Bronchial epithelial cell (primary cell): ENCODE measurements around the gene MIEF1. TPM values are rescaled to one million over a fixed set of nuclear protein-coding genes. Genes with fewer than 3 reads are reported as not detected.

Source experiments
- DNase-seq: peaks from one replicate; pipeline ENCODE4 v3.0.0-alpha.2; 2010; ENCODE audit warnings: low read depth
- FAIRE-seq: peaks from 2 replicates; lab custom pipeline; 2011; peaks lifted over from hg19 to GRCh38; lab: Jason Lieb, UNC
- H3K27me3 ChIP-seq: 2 replicates; pipeline ENCODE4 v1.5.1; 2011; ENCODE audit warnings: low read length; ENCODE audit not compliant: control insufficient read depth, insufficient read depth
- H3K36me3 ChIP-seq: 2 replicates; pipeline ENCODE4 v1.5.1; 2011; ENCODE audit warnings: low read length; ENCODE audit not compliant: control insufficient read depth, insufficient read depth
- H3K4me3 ChIP-seq: 2 replicates; pipeline ENCODE4 v1.5.1; 2011; ENCODE audit warnings: mild to moderate bottlenecking, low read depth, low read length, control low read depth
- total RNA-seq: library from RNA; depleted of rRNA; stranded (reverse); fragments of >200 nt; gene quantifications from 2 replicates; pipeline ENCODE4 v1.2.1, GENCODE V29; 2014
- TF ChIP-seq, protein P1 (sequence below): IDR thresholded peaks from 2 replicates; pipeline ENCODE4 v1.5.1; 2011; ENCODE audit warnings: mild to moderate bottlenecking, moderate library complexity, low read length, control low read depth, inconsistent platforms; ENCODE audit not compliant: insufficient read depth, severe bottlenecking

The MIEF1 gene
- total RNA-seq, 1 donor from 2014 or later: 23.7 TPM

DNA sequence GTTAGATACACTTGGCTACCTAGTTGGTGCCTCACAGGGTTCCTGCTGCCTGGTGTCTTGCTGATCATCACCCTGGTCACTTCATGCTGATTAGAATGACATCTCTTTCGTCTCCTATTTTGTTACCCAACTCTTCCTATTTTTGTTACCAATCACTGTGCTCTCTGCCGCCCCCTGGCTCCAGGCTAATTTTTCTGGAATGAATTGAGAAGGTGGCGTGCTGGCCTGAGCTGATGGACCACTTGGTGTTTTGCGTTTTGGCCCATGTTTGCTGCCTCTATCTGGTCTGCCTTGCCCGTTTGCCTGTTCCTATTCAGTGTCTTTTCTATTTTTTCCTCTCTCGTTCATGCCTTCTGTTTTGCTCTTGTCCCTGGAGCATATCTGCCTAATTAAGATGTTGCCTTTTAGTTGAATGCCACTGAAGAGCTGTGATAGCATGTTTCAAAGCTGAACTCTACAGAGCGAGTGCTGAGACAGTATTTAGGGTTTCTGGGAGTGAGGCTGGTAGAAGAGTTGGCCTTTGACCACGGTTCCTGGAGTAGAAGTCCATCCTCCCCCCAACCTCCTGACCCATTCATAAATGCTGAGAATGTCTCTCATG lies 12.4 kb downstream of the MIEF1 start:
- FAIRE-seq: no peak
- Histone ChIP-seq H3K4me3 (no peak overlapping the region), H3K36me3 (peaks cover 37% of the 10 kb centered on the region), H3K27me3 (no peaks in the 10 kb centered on the region)
- TF ChIP-seq, protein P1, sequence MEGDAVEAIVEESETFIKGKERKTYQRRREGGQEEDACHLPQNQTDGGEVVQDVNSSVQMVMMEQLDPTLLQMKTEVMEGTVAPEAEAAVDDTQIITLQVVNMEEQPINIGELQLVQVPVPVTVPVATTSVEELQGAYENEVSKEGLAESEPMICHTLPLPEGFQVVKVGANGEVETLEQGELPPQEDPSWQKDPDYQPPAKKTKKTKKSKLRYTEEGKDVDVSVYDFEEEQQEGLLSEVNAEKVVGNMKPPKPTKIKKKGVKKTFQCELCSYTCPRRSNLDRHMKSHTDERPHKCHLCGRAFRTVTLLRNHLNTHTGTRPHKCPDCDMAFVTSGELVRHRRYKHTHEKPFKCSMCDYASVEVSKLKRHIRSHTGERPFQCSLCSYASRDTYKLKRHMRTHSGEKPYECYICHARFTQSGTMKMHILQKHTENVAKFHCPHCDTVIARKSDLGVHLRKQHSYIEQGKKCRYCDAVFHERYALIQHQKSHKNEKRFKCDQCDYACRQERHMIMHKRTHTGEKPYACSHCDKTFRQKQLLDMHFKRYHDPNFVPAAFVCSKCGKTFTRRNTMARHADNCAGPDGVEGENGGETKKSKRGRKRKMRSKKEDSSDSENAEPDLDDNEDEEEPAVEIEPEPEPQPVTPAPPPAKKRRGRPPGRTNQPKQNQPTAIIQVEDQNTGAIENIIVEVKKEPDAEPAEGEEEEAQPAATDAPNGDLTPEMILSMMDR: peak; percentile 73
- no peak for DNase-seq

DNA sequence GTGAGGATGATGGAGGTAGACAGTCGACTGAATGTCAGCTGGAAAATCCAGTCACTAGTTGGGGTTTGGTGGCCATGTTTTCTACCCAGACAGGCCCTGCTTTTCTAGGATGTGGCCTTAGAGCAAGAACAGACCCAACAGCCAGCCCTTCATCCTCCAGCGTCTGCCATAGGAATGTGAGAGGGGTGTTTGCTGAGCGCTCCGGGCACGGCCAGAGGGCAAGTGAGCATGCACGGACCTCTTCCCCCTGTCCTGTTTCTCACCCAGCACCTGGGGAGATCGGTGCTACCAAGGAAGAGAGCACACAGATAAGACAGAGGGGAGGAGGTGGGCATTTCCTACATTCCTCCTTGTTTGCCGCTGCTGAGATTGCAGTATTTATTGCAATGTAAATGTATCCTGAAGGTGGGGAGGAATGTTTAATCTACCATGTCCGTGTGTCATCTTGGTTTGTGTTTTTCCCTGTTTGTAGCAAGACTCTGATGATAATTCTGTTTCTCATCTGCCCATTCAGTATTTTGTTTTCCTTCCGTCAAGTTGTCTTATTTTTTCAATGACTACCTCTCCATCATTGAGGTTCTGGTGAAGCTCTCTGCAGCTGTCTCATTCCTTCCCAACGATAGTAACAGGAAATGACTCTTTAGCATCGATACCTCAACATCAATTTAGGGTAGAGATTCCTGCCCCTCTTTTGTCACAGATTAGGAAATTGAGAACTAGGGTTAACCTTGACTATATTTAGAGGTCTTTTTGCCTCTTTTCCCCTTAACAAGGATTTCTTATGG lies 13.4 kb downstream of the MIEF1 start:
- TF ChIP-seq, protein P1: no peak
- Histone ChIP-seq H3K36me3 (peaks cover 34% of the 10 kb centered on the region), H3K4me3 (no peak overlapping the region), H3K27me3 (no peaks in the 10 kb centered on the region)
- FAIRE-seq (no peak), DNase-seq (no peak)

DNA sequence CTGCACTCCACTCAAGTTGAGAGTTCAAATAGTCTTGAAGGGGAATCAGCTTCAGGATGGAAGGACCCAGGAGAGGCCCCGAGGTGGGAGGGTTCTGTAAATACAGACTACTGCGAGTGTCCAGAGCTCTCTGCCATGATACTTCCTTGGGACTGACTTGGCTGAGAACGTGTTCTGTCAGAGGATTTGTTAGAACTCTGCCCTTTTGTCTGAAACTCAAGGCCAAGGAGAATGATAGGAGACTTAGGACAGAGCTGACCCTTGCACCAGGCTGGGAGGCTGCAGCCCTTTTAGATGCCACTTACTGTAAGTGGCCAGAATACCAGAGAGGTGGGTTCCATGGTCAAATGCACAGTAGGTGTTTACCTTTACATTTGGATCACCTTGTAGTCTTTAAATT lies 15.4 kb downstream of the MIEF1 start:
- TF ChIP-seq, protein P1: no peak
- Histone ChIP-seq H3K4me3 (no peak overlapping the region), H3K27me3 (no peaks in the 10 kb centered on the region), H3K36me3 (peaks cover 36% of the 10 kb centered on the region)
- no peak for DNase-seq
- FAIRE-seq: no peak

DNA sequence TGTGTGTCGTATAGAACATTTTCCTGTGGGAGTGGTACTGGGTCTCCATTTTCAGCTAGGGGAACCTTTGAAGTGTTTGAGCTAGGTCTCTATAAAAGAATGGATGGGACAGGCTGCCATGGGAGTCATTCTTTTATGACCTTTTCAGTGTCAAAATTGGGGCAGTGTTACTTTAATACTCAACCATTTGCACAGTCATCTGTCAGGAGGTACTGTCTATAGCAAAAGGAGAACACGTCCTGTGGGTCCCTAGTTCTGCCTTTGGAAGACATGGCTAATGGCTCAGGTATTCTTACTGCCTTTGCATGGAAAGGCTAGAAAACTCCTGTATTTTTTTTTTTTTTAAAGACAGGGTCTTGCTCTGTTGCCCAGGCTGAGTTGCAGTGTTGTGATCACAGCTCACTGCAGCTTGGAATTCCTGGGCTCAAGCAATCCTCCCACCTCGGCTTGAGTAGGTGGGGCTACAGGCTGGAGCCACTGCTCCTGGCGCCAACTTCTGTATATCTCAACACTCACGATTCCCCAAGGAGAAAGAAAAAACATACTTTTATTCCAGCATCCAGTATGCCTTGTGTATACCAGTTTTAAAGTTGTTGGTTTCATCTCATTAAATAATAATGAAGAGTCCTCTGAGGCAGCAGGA lies 16.2 kb downstream of the MIEF1 start:
- TF ChIP-seq, protein P1: no peak
- no peak overlapping the region for H3K4me3 ChIP-seq
- DNase-seq (no peak), FAIRE-seq (no peak)
- peaks cover 37% of the 10 kb centered on the region for H3K36me3 ChIP-seq
- no peaks in the 10 kb centered on the region for H3K27me3 ChIP-seq

DNA sequence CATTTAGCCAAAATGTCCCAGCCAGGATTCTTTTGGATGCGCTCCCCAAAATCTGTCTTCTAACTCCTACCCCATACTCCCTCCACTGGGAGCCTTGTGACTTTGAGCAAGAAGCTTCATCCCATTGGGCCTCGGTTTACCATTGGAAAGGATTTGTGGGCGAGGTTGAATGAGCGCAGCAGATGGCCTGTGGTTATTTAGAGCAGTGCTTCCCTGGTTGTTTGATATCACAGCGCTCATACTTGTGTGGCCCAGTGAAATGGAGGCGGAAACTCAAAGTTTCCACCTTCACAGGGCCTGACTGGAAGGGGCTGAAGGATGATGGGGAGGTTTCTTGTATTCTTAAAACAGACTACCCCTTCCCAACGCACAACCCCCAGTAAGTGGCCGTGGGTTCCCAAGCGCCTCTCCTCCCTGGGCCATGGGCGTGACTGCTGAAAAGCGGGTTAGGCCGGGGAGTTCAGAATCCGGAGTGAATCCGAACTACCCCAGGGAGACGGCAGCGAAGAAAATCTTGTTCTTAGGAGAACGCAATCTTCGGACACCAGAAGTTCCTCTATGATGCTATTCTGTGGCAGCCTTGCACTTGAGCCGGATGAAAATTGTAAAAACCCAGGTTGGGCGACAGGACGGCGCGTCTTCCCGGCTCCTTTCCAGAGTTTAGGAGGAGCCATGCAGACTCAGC lies 17.0 kb downstream of the MIEF1 start:
- Histone ChIP-seq H3K4me3 (peak overlapping the region; percentile 91), H3K36me3 (peaks cover 28% of the 10 kb centered on the region), H3K27me3 (no peaks in the 10 kb centered on the region)
- FAIRE-seq: no peak
- TF ChIP-seq, protein P1: no peak
- DNase-seq: no peak
